ENCODE measurements around the gene KLHL11.

KLHL11 gene

GRCh38 chr17:41873559-41874292, 8.5 kb upstream of the KLHL11 start:
- DNase-seq (ENCODE audit: low spot score) = no peak
- in situ Hi-C loops (cut with MboI; ENCODE audit: low sequenced_read_pairs, unreplicated experiment) = no loop called here
- TF ChIP-seq CTCF (IDR thresholded peaks at IDR 0.05; ENCODE audit: borderline replicate concordance, control extremely low read depth, extremely low read depth, insufficient read depth, missing control alignments) = no peak

- no peak for TF ChIP-seq CTCF (IDR thresholded peaks at IDR 0.05; ENCODE audit: borderline replicate concordance, control extremely low read depth, extremely low read depth, insufficient read depth, missing control alignments)
- in situ Hi-C loops (cut with MboI; ENCODE audit: low sequenced_read_pairs, unreplicated experiment) = no loop called here
- DNase-seq (ENCODE audit: low spot score) = no peak
Observed at GRCh38 chr17:41871789-41872188, 6.6 kb upstream of the KLHL11 start.

- in situ Hi-C loops (cut with MboI; ENCODE audit: low sequenced_read_pairs, unreplicated experiment) = no loop called here
- TF ChIP-seq CTCF (IDR thresholded peaks at IDR 0.05; ENCODE audit: borderline replicate concordance, control extremely low read depth, extremely low read depth, insufficient read depth, missing control alignments) = no peak
- no peak for DNase-seq (ENCODE audit: low spot score)
Observed at GRCh38 chr17:41870627-41871026, 5.4 kb upstream of the KLHL11 start.

- in situ Hi-C loops (cut with MboI; ENCODE audit: low sequenced_read_pairs, unreplicated experiment) = no loop called here
- no peak for DNase-seq (ENCODE audit: low spot score)
- no peak for TF ChIP-seq CTCF (IDR thresholded peaks at IDR 0.05; ENCODE audit: borderline replicate concordance, control extremely low read depth, extremely low read depth, insufficient read depth, missing control alignments)
Observed at GRCh38 chr17:41870097-41870496, 4.9 kb upstream of the KLHL11 start.

- no peak for TF ChIP-seq CTCF (IDR thresholded peaks at IDR 0.05; ENCODE audit: borderline replicate concordance, control extremely low read depth, extremely low read depth, insufficient read depth, missing control alignments)
- in situ Hi-C loops (cut with MboI; ENCODE audit: low sequenced_read_pairs, unreplicated experiment) = no loop called here
- DNase-seq (ENCODE audit: low spot score) = no peak
Observed at GRCh38 chr17:41869426-41869825, 4.2 kb upstream of the KLHL11 start.

GRCh38 chr17:41868568-41868967, 3.3 kb upstream of the KLHL11 start:
- in situ Hi-C loops (cut with MboI; ENCODE audit: low sequenced_read_pairs, unreplicated experiment) = no loop called here
- DNase-seq (ENCODE audit: low spot score) = no peak
- no peak for TF ChIP-seq CTCF (IDR thresholded peaks at IDR 0.05; ENCODE audit: borderline replicate concordance, control extremely low read depth, extremely low read depth, insufficient read depth, missing control alignments)
